VCaP (cell line): ENCODE measurements around the gene CCDC120.

Experiments
- H3K27ac ChIP-seq: fragments of 450-650 bp; 2 replicates; pipeline ENCODE4 v1.5.1; 2017
- TF ChIP-seq, protein P1 (sequence below): fragments of 450-650 bp; conservative IDR thresholded peaks from 2 replicates; pipeline ENCODE4 v1.5.1; 2017; ENCODE audit warnings: mild to moderate bottlenecking, moderate library complexity

CCDC120 gene

DNA sequence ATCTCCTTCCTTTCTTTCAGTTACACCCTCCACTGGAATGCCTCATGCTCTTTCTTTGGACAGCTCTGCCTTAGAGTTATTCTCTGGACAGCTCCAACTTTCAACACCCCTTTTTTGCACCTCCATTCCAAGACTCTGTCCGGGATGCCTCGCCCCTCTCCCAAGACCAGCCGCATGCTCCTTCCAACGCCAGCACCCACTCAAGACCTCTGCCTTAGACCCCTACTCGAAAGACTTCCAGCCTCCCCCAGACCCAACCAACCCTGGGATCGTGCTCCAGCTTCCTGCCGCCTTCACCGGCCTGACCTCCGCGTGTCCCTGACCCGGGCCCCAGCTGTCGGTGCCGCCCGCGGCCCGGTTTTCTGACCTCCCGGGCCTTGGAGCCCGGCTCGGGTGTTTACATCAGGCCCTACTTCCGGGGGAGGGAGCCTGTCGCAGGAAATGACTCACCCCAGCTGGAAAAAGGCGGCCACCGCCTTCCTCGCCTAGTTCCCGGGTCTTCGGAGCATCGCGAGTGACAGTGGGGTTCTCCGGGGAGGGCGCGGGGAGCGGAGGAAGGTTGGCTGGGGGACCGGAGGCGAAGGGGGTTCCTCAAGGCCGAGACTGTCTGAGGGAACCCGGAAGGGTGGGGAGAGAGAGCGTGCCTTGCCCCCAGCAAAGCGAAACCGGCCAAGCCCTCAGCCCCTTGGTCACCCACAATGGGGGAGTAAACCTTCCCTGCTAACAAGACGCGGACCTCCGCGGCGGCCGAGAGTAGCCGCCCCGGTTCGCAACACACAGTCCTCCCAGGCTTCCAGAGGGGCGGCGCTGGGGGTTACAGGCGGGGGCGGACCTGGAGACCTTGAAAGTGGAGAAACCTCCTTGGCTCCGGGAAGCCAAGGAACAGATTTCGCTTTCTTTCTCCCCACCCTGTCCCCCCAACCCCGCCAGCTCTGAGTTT, 21.0 kb downstream of the CCDC120 start, which contains the start of gene WDR45:
Gene WDR45 (minus strand): TSS at position 399 of the 940 bp plus-strand sequence. CDS start 1,792 bp downstream, outside the sequence.
- peak within 1 kb of the TSS; percentile 39 for H3K27ac ChIP-seq
- TF ChIP-seq, protein P1, sequence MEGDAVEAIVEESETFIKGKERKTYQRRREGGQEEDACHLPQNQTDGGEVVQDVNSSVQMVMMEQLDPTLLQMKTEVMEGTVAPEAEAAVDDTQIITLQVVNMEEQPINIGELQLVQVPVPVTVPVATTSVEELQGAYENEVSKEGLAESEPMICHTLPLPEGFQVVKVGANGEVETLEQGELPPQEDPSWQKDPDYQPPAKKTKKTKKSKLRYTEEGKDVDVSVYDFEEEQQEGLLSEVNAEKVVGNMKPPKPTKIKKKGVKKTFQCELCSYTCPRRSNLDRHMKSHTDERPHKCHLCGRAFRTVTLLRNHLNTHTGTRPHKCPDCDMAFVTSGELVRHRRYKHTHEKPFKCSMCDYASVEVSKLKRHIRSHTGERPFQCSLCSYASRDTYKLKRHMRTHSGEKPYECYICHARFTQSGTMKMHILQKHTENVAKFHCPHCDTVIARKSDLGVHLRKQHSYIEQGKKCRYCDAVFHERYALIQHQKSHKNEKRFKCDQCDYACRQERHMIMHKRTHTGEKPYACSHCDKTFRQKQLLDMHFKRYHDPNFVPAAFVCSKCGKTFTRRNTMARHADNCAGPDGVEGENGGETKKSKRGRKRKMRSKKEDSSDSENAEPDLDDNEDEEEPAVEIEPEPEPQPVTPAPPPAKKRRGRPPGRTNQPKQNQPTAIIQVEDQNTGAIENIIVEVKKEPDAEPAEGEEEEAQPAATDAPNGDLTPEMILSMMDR = no peak

DNA sequence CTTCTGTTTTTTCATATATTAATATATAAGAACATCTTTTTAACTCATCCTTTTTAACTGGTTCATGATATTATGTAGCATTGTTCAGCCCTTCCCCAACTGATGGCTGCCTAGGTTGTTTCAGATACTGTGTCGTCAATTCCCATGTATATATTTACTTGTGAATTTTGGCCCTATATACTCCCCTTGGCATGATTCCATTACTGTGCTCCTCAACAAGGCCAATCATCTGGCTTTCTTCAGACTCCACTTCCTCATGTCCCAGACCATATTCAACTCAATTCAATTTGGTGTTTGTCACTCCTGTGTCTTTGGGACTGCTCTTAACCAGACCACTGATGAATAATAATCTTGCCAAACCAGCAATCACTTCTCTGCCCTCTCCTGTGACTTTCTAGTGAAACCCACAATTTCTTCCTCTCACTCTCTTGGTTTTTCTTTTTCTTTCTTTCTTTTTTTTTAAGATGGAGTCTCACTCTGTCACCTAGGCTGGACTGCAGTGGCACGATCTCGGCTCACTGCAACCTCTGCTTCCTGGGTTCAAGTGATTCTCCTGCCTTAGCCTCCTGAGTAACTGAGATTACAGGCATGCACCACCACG, 23.6 kb downstream of the CCDC120 start:
- no peak overlapping the region for H3K27ac ChIP-seq
- TF ChIP-seq, protein P1 = no peak

DNA sequence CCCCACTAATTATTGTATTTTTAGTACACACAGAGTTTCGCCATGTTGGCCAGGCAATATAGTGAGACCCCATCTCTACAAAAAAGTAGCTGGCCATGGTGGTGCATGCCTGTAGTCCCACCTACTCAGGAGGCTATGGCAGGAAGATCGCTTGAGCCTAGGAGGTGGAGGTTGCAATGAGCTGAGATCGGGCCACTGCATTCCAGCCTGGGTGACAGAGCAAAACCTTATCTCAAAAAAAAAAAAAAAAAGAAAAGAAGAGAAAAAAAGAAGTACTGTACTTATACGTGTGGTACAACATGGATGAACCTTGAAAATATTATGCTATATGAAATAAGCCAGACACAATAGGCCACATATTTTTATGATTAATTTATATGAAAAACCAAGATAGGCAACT, 30.8 kb downstream of the CCDC120 start:
- no peak overlapping the region for H3K27ac ChIP-seq
- TF ChIP-seq, protein P1 = no peak

DNA sequence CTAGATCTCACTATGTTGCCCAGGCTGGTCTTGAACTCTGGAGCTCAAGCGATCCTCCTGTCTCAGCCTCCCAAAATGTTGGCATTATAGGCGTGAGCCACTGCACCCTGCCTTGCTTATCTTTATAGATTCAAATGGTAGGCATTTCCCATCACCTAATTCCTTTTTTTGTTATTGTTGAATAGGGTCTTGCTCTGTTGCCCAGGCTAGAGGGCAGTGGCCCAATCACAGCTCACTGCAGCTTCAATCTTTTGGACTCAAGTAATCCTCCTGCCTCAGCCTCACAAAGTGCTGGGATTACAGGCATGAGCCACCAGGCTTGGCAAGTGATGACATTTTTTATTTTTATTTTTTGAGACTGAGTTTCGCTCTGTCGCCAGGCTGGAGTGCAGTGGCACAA, 37.6 kb downstream of the CCDC120 start:
- TF ChIP-seq, protein P1 = no peak
- H3K27ac ChIP-seq = no peak overlapping the region

DNA sequence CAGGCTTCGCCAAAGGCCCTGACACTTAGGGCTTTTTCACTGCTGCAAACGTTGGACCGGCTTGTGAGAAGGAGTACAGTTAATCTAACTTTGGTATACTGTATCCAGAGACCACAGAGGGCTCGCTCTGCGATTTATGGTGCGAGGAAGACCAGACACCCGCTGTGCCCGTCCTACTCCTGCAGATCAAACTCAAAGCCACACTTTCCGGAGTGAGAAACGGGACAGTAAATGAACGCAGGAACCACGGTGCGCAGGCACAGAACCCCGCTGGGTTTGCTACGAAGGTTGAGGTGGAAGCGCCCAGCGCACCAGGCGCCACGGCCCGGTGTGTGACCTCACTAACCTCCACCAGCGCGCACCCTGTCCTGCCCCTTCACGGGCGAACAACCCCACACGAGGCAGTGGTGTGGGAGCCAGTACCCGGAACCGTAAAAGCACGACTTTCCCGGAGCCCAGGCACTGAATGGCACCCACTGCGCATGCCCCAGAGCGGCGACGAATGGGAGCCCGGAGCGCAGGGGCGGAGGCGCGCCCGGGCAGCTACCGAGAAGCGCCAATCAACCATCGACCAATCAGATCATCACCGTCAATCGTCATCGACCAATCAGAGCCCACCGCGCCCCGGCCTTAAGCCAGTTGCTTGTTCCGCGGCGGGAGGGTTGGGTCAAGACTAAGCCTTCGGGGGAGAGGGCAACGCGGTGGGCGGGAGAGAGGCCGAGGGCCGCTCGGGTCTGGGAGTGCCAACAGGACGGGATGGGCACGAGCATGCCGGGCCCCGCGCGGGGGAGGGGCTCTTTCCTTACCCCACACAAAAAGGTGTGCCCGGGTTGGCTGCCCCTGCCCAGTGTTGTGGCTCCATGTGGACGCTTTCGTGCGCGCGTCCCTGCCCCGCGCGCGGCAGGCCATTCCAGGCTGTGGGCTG, 42.2 kb downstream of the CCDC120 start:
- TF ChIP-seq, protein P1 = no peak
- H3K27ac ChIP-seq = peak overlapping the region; percentile 63

DNA sequence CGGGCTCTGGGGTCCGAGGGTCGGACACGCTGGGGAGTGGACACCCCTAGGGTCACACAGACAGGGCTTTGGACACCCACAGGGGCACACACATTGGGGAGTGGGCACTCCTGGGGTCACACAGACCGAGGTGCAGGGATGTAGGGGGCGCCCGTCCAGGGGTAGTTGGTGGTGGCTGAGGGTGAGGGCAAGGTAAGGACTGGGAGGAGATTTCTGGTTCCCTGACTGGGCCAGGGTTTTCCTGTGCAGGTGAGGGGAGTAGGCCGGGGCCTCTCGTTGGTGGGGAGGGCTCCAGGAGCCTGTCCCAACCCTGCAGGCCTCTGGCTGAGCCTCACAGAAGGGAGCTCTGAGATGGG, 42.8 kb downstream of the CCDC120 start:
- TF ChIP-seq, protein P1 = no peak
- peak overlapping the region; percentile 63 for H3K27ac ChIP-seq
